ENCODE measurements around the gene TCEAL8. TPM values are rescaled to one million over a fixed set of nuclear protein-coding genes. Genes with fewer than 3 reads are reported as not detected.
"Not testable (repeated sequence)": the region's sequence is repeated elsewhere in the genome, so short reads cannot be mapped to it uniquely, and the experiment has no call there.

TCEAL8 gene, protein sequence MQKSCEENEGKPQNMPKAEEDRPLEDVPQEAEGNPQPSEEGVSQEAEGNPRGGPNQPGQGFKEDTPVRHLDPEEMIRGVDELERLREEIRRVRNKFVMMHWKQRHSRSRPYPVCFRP
- 160 TPM for total RNA-seq (ENCODE audit: insufficient read depth, low replicate concordance)

DNA sequence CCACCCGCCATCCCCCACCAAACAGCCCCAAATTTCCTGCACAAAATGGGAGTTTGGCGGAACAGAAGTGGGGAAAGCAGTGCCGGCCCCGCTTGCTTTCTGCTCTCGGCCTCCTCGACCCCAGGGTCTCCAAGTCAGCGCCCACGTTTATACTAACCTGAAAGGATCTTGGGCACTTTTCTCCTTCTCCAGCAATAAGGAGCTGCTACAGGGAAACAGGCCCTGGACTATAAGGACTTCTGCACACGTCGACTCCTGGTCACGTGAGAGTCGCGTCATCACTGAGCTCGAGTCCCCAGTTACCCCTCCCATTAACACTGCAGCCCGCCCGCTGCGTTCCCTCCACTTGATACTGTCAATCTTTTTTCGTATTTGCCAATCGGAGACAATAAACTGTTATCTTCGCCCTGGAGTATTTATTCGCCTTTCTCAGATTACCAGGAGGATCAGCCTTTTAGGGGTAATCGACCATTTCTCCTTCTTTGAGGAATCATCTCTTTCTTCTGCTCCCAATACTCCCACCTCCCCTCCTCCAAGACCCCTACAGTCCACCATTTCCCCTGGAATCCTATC, at the start of gene TCEAL8:
Gene TCEAL8 (minus strand): TSS at position 235 of the 573 bp plus-strand sequence. CDS start 1,176 bp downstream, outside the sequence.
- peak; percentile 91 for DNase-seq (ENCODE audit: low spot score)

DNA sequence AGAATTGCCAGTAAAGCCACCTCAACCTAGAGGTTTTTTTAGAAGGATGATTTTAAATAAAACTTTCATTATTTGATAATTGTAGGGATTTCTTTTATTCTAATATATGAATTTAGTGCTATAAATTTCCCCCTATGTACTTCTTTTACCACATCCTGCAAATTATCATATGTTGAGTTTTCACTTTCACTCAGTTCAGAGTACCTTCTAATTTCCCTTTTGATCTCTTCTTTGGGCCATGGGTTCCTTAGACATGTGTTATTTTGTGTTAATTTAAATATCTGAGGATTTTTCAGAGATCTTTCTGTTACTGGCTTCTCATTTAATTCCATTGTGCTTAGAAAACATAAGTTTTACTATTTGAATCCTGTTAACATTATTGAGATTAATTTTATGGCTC, 49.8 kb upstream of the TCEAL8 start:
- DNase-seq (ENCODE audit: low spot score) = no peak

DNA sequence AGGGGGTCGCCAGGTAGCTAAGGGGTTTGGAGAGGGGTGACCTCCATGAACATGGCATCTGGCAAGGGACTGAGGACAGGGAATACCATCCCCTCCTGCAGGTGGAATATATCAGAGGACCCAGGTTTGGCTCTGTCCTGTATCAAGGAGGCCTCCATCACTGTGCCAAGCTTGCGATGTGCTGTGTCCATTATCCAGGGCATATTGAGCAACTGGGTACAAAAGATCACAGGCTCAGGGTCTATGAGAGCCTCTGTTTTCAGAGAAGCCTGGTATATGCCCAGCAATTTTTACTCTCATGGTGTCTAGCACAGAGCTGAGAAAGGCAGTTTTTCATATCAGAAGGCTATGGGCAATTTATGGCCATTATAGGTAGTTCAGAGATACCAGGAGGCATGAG, 38.2 kb upstream of the TCEAL8 start:
- no peak for DNase-seq (ENCODE audit: low spot score)

DNA sequence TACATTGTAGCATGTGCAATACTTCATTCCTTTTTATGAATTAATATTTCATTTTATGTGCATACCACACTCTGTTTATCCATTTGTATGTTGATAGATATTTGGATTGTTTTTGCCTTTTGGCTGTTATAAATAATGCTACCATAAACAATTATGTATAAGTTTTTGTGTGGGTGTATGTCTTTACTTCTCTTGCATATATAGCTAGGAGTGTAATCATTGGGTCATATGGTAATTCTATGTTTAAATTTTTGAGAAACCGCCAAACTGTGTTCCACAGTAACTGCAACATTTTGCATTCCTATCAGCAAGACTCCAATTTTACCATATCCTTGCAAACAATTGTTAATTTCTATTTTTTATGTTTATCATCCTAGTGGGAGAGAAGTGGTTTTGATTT, 24.7 kb upstream of the TCEAL8 start:
- no peak for DNase-seq (ENCODE audit: low spot score)

DNA sequence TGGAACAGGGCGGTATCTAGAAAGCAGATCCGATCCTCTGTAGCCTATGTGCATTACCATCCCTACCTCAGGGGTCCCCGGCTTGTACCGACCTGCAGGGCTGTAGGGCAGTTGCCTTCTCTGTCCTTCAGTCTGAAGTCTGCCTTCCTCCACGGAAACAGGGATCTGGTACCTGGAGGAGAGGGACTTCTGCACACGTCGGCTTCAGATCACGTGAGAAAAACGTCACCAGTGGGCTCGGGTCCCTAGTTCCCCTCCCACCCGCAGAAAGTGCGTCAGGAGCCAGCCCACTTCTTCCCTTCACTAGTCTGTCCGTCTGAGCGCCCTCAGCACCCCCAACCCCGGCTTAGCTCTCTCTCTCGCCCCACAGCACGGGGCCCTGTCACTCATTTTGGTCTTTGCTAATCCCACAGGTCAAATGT, 21.6 kb upstream of the TCEAL8 start, which contains the start of gene TCEAL5:
Gene TCEAL5 (minus strand): TSS at position 170 of the 422 bp plus-strand sequence. CDS start 2,187 bp downstream, outside the sequence.
- peak; percentile 13 for DNase-seq (ENCODE audit: low spot score)

DNA sequence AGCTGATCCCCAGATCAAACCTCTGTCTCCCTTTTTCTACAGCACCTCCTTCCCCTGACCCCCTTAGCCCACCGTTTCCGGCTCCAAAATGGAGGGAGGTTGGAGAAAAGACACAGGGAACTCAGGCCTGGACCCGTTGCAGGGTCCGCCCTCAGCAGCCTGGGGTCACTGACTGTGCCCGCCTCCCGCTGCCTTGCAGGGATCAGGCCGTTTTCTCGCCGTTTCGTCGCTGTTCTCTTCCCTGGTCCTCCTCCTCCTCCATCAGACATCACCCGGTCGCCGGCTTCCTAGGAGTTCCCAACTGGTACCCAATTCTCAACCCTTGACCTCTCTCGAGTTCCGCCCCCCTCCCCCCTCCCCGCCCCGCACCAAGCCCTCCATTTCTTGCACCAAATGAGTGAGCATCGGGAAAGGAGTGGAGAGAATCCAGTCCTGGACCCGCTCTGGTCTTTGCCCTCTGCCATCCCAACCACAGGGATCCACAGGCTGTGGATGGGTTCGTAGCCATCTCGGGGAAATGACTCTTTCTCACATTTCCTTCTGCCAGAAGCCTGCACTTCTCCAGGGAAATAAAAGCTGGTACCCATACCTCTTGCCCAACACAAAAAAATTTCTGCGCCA, 21.1 kb upstream of the TCEAL8 start:
- DNase-seq (ENCODE audit: low spot score) = no peak

DNA sequence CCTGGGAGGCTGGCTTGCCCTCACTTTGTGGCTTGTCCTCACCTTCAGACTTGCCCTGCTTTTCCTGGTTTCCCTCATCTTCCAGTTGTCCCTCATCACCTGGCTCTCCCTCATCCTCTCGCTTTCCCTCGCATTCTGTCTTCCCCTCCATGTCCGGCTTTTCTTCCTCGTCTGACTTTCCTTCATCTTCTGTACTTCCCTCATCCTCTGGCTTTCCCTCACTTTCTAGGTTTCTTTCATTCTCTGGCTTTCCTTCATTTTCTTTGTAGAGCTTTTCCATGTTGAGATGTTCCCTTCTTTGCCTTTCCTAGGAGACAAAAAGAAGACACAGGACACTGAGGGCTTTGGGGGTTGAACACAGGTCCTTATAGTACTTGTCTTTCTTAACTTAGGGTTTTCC, 19.3 kb upstream of the TCEAL8 start:
- DNase-seq (ENCODE audit: low spot score) = no peak

DNA sequence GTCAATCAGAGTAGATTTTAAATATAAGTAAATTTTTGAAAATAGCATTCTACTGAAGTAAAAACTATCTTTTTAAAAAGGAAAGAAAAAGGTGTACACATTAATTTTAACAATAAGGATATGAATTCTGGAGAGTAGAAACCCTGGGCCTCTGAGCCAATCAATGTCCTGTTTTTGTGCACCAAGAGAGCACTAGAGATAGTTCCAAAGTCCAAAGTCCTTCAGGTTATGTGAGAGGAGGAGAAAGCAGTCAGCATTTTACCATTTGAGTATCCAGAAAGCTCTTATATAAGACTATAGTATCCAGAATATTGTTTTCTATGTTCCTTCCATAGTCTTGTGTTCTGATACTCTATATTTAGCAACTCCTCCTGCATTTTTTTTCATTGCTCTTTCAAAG, 3.3 kb upstream of the TCEAL8 start:
- DNase-seq (ENCODE audit: low spot score) = no peak

DNA sequence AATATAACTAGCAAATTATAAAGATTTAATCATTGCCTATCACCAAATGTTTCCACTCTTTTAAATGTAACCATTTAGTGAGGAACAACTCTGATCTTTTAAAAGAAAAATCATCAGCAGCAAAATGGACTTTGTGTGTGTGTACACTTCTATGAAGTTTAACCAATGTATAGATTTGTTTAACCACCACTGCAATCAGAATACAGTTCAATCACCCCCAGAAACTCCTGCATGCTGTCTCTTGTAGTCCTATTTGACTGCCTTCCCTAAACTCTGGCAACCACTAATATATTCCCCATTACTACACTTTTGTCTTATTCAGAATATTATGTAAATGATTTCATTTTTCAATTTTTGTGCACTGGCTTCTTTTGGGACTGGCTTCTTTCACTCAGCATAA, 1.7 kb upstream of the TCEAL8 start:
- no peak for DNase-seq (ENCODE audit: low spot score)

DNA sequence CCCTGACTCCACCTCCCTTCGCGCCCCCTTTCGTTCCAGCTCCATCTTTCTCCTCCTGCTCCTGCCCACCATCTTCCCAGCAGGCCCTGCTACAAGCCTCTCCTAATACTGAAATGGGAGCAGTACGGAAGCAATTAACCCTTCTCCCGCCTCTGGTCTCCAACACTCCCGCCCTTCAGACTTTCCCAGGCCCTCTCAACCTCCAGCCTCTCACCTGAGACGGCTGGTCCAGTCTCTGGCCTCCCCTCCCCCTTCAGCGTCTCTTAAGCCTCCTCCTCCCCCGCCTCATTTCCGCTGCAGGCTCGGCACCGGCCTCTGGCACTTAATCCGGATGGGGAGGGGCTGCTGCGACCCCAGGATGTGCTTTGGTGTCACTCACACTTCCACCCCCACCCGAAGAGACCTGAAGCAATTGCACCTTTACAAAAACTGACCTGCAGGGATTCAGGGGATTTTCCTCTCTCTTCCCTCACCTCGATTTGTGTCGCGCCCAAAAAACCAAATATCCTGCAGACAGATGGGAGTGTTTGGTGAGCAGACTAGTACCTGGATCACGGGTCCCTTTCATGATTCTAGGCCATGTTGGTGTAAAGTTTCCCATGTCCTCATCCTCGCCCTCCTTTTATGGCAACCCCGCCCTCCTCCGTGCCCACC, 657 bp downstream of the TCEAL8 start:
- peak; percentile 64 for DNase-seq (ENCODE audit: low spot score)

DNA sequence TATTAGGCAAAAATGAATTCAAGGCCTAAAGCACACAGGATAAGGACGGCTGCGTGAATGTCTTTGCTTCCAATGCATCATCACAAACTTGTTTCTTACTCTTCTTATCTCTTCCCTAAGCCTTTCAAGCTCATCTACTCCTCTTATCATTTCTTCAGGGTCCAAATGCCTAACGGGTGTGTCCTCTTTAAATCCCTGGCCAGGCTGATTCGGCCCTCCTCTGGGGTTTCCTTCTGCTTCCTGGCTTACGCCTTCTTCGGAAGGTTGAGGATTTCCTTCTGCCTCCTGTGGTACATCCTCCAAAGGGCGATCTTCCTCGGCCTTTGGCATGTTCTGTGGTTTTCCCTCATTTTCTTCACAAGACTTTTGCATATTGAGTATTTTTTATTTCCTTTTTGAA, 1.3 kb downstream of the TCEAL8 start:
- DNase-seq (ENCODE audit: low spot score) = peak; percentile 59

DNA sequence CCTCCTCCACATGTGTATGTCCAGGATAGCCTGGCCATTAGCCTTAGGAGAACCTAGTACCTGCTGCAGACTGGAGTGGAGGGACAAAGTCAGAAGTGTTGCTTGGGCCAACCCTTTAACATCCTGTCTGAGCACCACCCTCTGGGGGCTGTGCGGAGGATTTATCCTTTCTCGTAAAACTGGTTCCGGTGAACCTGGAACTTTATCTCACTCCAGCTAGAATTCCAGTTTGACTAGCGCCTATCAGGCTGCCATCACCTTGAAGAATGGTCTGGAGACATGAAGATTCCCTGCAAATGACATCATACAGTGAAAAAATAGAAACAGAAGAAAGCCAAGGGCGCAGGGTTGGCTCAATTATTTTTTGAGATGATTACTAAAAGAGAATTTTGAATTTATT, 4.0 kb downstream of the TCEAL8 start:
- peak; percentile 38 for DNase-seq (ENCODE audit: low spot score)

DNA sequence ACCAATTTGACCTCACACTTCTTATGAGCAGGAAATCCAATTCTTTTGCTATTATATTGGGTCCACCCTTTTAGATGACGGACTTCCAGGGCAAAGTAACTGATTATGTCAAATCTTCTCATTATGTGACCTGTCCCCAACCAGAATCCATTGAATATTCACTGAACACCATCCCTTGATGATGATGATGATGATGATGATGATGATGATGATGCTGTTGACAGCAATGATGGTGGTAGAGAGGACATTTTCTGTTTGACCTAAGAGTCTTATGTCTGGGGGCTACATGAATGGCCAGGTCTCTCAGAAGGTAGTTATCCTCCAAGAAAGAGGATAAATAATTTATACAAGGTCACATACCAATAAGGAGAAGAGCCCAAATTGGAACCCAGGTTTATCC, 5.2 kb downstream of the TCEAL8 start:
- no peak for DNase-seq (ENCODE audit: low spot score)

DNA sequence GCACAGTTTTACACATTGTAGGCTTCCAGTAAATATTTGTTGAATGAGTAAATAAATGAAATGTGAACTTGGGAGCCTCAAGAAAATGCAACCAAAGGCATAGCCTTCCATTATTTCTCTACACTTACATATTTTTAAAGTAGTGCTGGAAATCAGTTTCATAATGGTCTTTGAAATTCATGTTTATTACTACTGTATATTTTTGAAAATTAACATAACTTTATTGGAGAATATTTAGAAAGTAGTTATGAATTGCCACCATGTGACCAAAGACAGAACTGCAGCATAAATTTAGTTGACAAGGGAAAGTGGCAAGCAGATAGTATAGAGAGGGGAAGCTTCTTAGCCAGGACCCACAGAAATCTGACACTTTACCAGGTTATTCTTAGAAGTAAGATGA, 6.4 kb downstream of the TCEAL8 start:
- peak; percentile 6 for DNase-seq (ENCODE audit: low spot score)

DNA sequence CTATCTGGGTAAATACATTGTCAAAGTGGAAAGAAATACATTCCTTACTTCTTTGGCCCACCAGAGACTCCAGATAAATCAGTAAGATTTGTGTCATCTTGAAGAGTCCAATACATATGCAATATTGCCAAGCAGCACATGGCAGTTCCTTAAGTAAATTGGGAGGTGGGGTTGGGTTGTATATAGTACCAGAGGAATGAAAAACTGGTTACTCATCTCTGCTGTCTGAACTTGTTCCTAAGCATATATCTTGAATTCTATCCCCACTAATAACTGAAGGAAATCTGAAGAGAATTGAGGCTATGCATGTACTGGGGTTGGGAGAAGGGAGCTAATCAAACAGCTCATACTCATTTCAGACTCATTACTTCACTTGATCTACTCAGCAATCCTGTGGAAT, 14.8 kb downstream of the TCEAL8 start:
- DNase-seq (ENCODE audit: low spot score) = no peak

DNA sequence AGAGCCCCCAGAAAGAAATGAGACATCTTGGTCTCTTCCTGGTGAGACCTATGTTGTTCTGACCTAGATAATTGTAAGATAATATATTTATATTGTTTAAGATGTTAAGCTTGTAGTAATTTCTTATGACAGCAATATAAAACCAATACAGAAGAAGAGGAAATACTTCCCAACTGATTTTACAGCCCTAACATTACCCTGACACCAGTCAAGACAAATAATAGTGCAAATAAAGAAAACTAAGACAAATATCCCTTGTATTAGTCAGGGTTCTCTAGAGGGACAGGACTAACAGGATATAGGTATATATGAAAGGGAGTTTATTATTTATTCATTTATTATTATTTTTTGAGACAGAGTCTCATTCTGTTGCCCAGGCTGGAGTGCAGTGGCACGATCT, 18.7 kb downstream of the TCEAL8 start:
- DNase-seq (ENCODE audit: low spot score) = no peak

DNA sequence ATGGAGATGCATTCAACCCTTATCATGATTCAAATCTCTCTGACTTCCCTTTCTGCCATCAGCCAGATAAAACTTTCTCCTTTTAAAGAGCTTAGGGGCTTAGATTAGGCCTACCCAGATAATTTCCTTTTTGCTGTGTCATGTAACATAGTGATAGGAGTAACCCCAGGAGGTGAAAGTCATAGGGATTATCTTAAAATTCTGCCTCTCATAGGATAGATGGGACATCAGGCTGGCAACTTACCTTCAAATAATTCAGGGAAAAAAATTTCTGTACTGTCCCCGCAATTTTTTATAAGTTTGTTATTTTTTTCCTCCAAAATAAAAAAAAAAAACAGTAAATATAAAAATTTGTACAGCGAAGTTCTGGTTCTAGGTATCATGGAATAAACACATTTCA, 19.3 kb downstream of the TCEAL8 start:
- not testable (repeated sequence) for DNase-seq (ENCODE audit: low spot score)

DNA sequence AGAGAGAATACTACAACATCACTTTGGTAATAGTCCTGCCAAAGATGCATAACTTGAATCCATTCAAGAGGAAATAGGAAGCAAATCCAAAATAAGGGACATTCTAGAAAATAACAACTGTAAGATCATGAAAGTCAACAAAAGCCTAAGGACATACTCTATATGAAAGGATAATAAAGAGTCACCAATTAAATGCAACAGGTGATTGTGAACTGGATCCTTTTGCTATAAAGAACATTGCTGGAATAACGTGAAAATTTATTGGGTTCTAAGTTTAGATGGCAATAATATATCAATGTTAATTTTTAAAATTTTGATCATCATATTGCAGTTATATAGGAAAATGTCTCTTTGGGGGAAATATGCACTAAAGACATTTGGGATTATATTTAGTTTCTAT, 20.1 kb downstream of the TCEAL8 start:
- no peak for DNase-seq (ENCODE audit: low spot score)

DNA sequence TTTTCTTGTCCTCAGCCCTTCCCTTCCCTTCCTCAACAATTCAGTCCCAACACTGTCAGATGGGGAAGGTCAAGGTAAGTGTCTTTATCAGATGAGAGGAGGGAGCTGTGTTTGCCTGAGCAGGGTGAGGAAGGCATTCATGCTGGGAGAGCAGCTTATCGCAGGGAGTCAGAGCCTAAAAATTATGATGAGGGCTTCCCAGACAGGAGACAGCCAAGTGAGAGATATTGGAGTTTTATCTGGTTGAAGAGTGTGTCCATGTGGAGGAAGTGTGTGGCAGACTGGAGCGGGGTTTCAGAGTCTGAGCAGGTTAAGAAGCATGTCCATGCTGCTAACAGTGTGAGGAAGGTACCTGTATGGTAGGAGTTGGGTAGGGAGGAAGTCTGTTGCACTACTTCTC, 21.7 kb downstream of the TCEAL8 start:
- DNase-seq (ENCODE audit: low spot score) = no peak

DNA sequence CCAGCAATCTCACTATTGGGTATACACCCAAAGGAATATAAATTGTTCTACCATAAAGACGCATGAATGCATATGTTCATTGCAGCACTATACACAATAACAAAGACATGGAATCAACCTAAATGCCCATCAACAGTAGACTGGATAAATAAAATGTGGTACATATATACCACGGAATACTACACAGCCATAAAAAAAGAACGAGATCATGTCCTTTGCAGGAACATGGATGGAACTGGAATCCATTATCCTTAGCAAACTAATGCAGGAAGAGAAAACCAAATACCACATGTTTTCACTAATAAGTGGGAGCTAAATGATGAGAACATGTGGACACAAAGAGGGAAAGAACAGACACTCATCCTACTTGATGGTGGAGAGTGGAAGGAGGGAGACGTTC, 29.0 kb downstream of the TCEAL8 start:
- DNase-seq (ENCODE audit: low spot score) = not testable (repeated sequence)

DNA sequence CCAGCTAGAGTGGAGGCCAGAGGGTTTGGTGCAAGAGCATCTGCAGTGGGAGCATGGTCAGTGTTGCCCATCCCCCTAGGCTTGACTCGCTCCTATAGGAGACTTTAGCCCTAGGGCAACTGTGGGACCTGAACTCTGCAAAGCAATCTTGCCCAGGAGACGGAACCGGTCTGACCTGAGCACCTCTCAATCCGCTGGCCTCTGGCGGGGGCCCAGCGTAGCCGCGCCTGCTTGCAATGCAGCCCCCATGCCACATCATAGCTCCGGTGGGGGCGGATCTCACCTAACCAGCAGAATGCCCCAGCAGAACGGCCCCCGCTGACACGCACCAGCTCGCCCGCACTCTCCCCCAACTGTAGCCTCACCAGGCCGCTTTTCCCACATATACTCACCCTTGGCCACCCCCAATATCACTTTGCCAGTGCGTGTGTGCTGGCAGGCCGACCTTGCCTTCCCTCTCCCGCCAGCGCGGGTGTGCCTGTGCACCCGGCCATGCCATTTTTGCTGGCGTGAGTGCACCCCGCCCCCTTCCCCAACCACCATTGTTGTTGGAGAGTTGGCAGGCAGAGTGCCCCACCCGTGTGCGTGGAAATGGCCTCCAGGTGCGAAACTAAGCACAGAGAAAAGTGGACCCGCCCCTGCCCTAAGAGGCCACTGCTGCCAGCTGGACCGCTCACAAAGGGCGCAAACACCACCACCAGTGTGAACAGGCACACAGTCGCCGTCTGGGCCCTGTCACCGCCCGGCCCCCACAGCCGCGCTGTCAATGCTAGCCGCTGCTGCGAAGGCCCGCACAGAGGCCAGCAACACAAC, 34.2 kb downstream of the TCEAL8 start:
- DNase-seq (ENCODE audit: low spot score) = no peak

DNA sequence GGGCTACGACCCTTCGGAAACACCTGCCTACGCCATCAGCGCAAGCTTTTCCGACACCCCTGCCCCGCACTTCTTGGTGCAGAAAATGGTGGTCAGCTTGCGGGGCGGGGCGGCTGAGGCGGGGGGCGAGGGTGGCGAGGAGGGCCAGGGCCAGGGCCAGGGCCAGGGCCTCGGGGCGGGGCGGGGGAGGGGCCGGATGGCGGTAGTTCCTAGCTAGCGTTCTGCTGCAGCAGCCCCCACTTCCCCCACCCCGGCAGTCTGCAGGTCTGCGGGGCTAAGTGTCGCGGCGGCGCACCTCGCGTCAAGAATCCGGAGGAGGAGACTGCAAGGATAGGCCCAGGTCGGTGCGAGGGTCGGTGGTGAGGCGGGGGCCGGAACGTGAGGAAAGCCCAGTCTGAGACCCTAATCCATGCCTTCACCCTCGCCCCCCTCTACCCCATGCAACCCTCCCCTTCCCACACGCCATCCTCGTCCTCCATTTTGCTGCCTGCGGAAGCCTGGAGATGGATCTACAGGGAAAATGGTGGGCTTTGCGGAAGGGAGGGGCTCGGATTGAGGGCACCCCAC, 39.4 kb downstream of the TCEAL8 start:
- peak; percentile 9 for DNase-seq (ENCODE audit: low spot score)
